ENCODE data around the gene PCDHGB3. TPM values are rescaled to one million over a fixed set of nuclear protein-coding genes. Genes with fewer than 3 reads are reported as not detected.

Gene PCDHGB3
- total and polyA plus RNA-seq, 2 experiments from 2014 or later: 0.27 to 0.71 TPM

DNA sequence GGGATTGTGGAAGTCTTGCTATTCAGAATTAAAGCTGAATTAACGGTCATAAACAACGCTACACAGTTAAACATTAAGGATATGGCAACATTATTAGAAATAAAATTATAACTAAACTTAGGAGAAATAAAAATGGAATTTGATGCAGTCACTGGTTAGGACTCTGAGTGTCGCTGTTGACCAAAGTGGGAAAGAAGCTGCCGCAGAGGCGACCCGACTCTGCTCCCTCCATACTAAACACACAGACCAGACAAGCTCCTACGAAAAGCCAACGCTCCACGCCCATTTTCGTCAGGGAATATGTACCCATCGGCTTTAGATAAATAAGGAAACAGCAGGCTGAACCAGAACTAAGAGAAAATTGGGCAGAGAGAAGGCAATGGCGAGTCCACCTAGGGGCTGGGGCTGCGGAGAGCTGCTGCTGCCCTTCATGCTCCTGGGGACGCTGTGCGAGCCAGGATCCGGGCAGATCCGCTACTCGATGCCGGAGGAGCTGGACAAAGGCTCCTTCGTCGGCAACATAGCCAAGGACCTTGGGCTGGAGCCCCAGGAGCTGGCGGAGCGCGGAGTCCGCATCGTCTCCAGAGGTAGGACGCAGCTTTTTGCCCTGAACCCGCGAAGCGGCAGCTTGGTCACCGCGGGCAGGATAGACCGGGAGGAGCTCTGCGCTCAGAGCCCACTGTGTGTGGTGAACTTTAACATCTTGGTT is 5.9 kb upstream of the PCDHGB3 start, which contains the start of gene PCDHGA5:
Gene PCDHGA5 (plus strand): TSS at position 211 of the 709 bp plus-strand sequence. CDS start 169 bp downstream, at position 380.
- Histone ChIP-seq H3K4me3 (no peak within 1 kb of the TSS), H3K27me3 (no peaks in the 10 kb centered on the region), H3K27ac (no peak within 1 kb of the TSS), H3K36me3 (no peaks in the 10 kb centered on the region), H3K4me1 (ENCODE audit: low read depth) (no peaks in the 10 kb centered on the region), H3K9me3 (ENCODE audit: low read depth) (peaks cover 3% of the 10 kb centered on the region)
- peak in 1 of 2 donors; percentile 12 for DNase-seq (ENCODE audit: low read depth in 1 of 2, low spot score in 1 of 2)
- TF ChIP-seq, protein P1, sequence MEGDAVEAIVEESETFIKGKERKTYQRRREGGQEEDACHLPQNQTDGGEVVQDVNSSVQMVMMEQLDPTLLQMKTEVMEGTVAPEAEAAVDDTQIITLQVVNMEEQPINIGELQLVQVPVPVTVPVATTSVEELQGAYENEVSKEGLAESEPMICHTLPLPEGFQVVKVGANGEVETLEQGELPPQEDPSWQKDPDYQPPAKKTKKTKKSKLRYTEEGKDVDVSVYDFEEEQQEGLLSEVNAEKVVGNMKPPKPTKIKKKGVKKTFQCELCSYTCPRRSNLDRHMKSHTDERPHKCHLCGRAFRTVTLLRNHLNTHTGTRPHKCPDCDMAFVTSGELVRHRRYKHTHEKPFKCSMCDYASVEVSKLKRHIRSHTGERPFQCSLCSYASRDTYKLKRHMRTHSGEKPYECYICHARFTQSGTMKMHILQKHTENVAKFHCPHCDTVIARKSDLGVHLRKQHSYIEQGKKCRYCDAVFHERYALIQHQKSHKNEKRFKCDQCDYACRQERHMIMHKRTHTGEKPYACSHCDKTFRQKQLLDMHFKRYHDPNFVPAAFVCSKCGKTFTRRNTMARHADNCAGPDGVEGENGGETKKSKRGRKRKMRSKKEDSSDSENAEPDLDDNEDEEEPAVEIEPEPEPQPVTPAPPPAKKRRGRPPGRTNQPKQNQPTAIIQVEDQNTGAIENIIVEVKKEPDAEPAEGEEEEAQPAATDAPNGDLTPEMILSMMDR (IDR thresholded peaks at IDR 0.05; ENCODE audit: low read depth, low read length): no peak

DNA sequence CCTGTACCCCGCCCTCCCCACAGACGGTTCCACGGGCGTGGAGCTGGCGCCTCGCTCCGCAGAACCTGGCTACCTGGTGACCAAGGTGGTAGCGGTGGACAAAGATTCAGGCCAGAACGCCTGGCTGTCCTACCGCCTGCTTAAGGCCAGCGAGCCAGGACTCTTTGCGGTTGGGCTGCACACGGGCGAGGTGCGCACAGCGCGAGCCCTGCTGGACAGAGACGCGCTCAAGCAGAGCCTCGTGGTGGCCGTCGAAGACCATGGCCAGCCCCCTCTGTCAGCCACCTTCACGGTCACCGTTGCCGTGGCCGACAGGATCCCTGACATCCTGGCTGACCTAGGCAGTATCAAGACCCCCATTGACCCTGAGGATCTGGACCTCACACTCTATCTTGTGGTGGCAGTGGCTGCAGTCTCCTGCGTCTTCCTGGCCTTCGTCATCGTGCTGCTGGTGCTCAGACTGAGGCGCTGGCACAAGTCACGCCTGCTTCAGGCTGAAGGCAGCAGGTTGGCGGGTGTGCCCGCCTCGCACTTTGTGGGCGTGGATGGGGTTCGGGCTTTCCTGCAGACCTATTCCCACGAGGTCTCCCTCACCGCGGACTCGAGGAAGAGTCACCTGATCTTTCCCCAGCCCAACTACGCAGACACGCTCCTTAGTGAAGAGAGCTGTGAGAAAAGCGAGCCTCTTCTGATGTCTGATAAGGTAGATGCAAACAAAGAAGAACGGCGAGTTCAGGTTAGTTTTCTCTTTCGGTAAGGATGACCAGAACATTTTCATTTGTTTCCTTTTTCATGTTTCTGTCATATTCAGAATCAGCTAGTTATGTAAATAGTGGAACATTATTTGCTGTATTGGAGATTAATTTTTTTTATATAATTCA is 3.8 kb upstream of the PCDHGB3 start:
- Histone ChIP-seq H3K36me3 (no peaks in the 10 kb centered on the region), H3K4me3 (no peak overlapping the region), H3K4me1 (ENCODE audit: low read depth) (no peaks in the 10 kb centered on the region), H3K9me3 (ENCODE audit: low read depth) (no peaks in the 10 kb centered on the region), H3K27ac (no peak overlapping the region), H3K27me3 (no peaks in the 10 kb centered on the region)
- TF ChIP-seq, protein P1 (IDR thresholded peaks at IDR 0.05; ENCODE audit: low read depth, low read length): no peak
- DNase-seq (ENCODE audit: low read depth in 1 of 2, low spot score in 1 of 2): no peak

DNA sequence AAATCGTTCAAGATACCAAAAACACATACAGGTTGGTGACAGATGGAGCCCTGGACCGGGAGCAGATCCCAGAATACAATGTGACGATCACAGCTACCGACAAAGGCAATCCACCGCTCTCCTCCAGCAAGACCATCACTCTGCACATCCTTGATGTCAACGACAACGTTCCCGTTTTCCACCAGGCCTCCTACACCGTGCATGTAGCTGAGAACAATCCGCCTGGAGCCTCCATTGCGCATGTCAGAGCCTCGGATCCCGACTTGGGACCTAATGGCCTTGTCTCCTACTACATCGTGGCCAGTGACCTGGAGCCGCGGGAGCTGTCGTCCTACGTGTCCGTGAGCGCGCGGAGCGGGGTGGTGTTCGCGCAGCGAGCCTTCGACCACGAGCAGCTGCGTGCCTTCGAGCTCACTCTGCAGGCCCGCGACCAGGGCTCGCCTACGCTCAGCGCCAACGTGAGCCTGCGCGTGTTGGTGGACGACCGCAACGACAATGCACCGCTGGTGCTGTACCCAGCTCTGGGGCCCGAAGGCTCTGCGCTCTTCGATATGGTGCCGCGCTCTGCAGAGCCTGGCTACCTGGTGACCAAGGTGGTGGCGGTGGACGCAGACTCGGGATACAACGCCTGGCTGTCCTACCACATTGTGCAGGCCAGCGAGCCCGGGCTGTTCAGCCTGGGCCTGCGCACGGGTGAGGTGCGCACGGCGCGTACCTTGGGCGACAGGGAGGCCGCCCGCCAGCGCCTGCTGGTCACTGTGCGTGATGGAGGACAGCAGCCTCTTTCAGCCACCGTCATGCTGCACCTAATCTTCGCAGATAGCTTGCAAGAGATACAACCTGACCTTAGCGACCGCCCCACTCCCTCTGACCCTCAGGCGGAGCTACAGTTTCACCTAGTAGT is 1.8 kb downstream of the PCDHGB3 start:
- H3K4me1 ChIP-seq (ENCODE audit: low read depth): no peaks in the 10 kb centered on the region
- no peaks in the 10 kb centered on the region for H3K9me3 ChIP-seq (ENCODE audit: low read depth)
- H3K27me3 ChIP-seq: no peaks in the 10 kb centered on the region
- H3K4me3 ChIP-seq: no peak overlapping the region
- TF ChIP-seq, protein P1 (IDR thresholded peaks at IDR 0.05; ENCODE audit: low read depth, low read length): no peak
- H3K27ac ChIP-seq: no peak overlapping the region
- DNase-seq (ENCODE audit: low read depth in 1 of 2, low spot score in 1 of 2): no peak
- H3K36me3 ChIP-seq: no peaks in the 10 kb centered on the region

DNA sequence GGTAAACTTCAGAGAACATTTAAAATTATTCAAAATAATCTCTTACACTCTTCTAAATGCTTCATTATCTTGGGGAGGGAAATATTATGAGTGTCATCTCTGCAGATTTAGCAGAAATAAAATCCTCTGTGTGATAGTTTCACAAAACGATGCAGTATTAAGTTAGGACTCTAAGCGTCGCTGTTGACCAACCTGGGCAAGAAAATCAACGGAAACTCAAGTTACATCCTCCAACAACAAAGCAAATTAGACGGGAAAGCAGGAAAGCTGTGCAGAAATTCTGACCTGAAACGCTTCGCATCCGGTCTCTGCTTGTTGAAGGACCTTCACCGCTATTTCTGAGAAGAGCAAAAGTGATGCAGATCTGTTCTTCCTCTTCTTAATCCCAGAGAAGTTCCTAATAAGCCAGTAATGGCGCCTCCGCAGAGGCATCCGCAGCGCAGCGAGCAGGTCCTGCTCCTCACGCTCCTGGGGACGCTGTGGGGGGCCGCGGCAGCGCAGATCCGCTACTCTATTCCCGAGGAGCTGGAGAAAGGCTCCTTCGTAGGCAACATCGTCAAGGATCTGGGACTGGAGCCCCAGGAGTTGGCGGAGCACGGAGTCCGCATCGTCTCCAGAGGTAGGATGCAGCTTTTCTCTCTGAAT is 3.8 kb downstream of the PCDHGB3 start, which contains the start of gene PCDHGA6:
Gene PCDHGA6 (plus strand): TSS at position 219 of the 645 bp plus-strand sequence. CDS start 193 bp downstream, at position 412.
- H3K4me1 ChIP-seq (ENCODE audit: low read depth): no peaks in the 10 kb centered on the region
- no peaks in the 10 kb centered on the region for H3K9me3 ChIP-seq (ENCODE audit: low read depth)
- H3K36me3 ChIP-seq: no peaks in the 10 kb centered on the region
- no peak within 1 kb of the TSS for H3K4me3 ChIP-seq
- no peak within 1 kb of the TSS for H3K27ac ChIP-seq
- DNase-seq (ENCODE audit: low read depth in 1 of 2, low spot score in 1 of 2): peak in 1 of 2 donors; percentile 31
- H3K27me3 ChIP-seq: no peaks in the 10 kb centered on the region
- TF ChIP-seq, protein P1 (IDR thresholded peaks at IDR 0.05; ENCODE audit: low read depth, low read length): peak; percentile 43
